ENCODE results near the gene CD2AP.

- TF ChIP-seq CTCF (IDR thresholded peaks at IDR 0.05) (no peak), POLR2AphosphoS5 (IDR thresholded peaks at IDR 0.05) (no peak), EP300 (IDR thresholded peaks at IDR 0.05) (no peak)
Observed at GRCh38 chr6:47650553-47651432, 173.2 kb downstream of the CD2AP start.

Data from sigmoid colon (tissue), 4 donors.